ENCODE results near the gene MBOAT2.

The MBOAT2 gene

GRCh38 chr2:8850845-8851487 is 152.5 kb downstream of the MBOAT2 start:
- no peak for DNase-seq

- DNase-seq = no peak
Measured at GRCh38 chr2:8849327-8849726, 154.2 kb downstream of the MBOAT2 start.

- DNase-seq = no peak
Measured at GRCh38 chr2:8848328-8849100, 155.0 kb downstream of the MBOAT2 start.

GRCh38 chr2:8847400-8847799 is 156.1 kb downstream of the MBOAT2 start:
- DNase-seq = no peak

- DNase-seq = no peak
Measured at GRCh38 chr2:8841932-8842331, 161.6 kb downstream of the MBOAT2 start.

- no peak for DNase-seq
Measured at GRCh38 chr2:8840475-8841091, 162.9 kb downstream of the MBOAT2 start.

- DNase-seq = no peak
Measured at GRCh38 chr2:8839189-8839965, 164.1 kb downstream of the MBOAT2 start.

- no peak for DNase-seq
Measured at GRCh38 chr2:8837795-8838140, 165.7 kb downstream of the MBOAT2 start.

- DNase-seq = peak; percentile 94
Measured at GRCh38 chr2:8836971-8837794, 166.3 kb downstream of the MBOAT2 start, which contains the start of gene KIDINS220. Gene KIDINS220, minus strand, starts transcription at chr2:8837613. Its CDS starts 10,520 bp downstream, at chr2:8827093.

GRCh38 chr2:8835279-8835678 is 168.2 kb downstream of the MBOAT2 start:
- DNase-seq = no peak

GRCh38 chr2:8833853-8834252 is 169.6 kb downstream of the MBOAT2 start:
- DNase-seq = no peak

- DNase-seq = no peak
Measured at GRCh38 chr2:8831516-8831915, 172.0 kb downstream of the MBOAT2 start.

GRCh38 chr2:8827729-8828128 is 175.8 kb downstream of the MBOAT2 start:
- no peak for DNase-seq

GRCh38 chr2:8822218-8822617 is 181.3 kb downstream of the MBOAT2 start:
- DNase-seq = no peak

GRCh38 chr2:8821276-8822217 is 181.9 kb downstream of the MBOAT2 start:
- no peak for DNase-seq

- DNase-seq = no peak
Measured at GRCh38 chr2:8819948-8820347, 183.5 kb downstream of the MBOAT2 start.

- DNase-seq = no peak
Measured at GRCh38 chr2:8819194-8819593, 184.3 kb downstream of the MBOAT2 start.

GRCh38 chr2:8817221-8817620 is 186.3 kb downstream of the MBOAT2 start:
- no peak for DNase-seq

- DNase-seq = no peak
Measured at GRCh38 chr2:8806885-8807704, 196.4 kb downstream of the MBOAT2 start.

Measured in femur (tissue), 1 donor.